Neutrophil (primary cell): ENCODE data around the gene SF3B6.
A peak's percentile ranks its signal among the peaks of the same experiment; 100 is the strongest.

Experiments
- H3K27ac ChIP-seq: fragments of 200-600 bp; sonication (generic); 2 replicates; pipeline ENCODE4 v1.5.1; 2016; ENCODE audit warnings: mild to moderate bottlenecking, moderate library complexity
- H3K27me3 ChIP-seq: fragments of 200-600 bp; sonication (generic); 2 replicates; pipeline ENCODE4 v1.6.0; 2016; ENCODE audit warnings: mild to moderate bottlenecking
- H3K36me3 ChIP-seq: fragments of 200-600 bp; sonication (generic); 2 replicates; pipeline ENCODE4 v1.5.1; 2017
- H3K4me1 ChIP-seq, 2 experiments: fragments of 200-600 bp in 1 of 2; sonication (generic) in 1 of 2; 1 replicate in 1 of 2; 2 replicates in 1 of 2; pipeline versions ENCODE4 v1.5.1 to v1.6.1; 2013 to 2016; ENCODE audit warnings: low read depth in 1 of 2, low read length in 1 of 2, mild to moderate bottlenecking in 1 of 2, moderate library complexity in 1 of 2; ENCODE audit not compliant: control insufficient read depth in 1 of 2, insufficient read depth in 1 of 2
- H3K4me3 ChIP-seq, 2 experiments: fragments of 200-600 bp in 1 of 2; sonication (generic) in 1 of 2; 1 replicate in 1 of 2; 2 replicates in 1 of 2; pipeline ENCODE4 v1.5.1; 2013 to 2016; ENCODE audit warnings: low read depth in 1 of 2, low read length in 1 of 2, mild to moderate bottlenecking in 1 of 2, moderate library complexity in 1 of 2
- H3K9me3 ChIP-seq: fragments of 200-600 bp; sonication (generic); 2 replicates; pipeline ENCODE4 v1.5.1; 2016
- TF ChIP-seq, protein P1 (sequence below): fragments of 200-600 bp; sonication (generic); IDR thresholded peaks from 2 replicates; pipeline ENCODE4 v1.5.1; 2016; ENCODE audit warnings: antibody characterized with exemption

SF3B6 gene

DNA sequence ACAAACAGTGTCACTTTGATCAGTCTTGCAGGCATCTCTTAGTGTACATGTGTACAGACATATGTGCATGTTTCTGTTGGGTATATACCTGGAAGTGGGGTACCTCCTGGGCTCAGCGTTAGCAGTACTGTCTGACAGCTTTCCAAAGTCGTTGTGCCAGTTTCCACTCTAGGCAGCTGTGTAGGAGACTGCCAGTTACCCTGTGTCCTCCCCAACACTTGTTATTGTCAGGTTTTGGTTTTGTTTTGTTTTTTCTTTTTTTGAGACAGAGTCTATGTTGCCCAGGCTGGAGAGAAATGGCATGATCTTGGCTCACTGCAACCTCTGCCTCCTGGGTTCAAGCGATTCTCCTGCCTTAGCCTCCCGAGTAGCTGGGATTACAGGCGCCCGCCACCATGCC is 20.4 kb downstream of the SF3B6 start:
- peaks cover 23% of the 10 kb centered on the region for H3K27me3 ChIP-seq
- no peak overlapping the region for H3K4me3 ChIP-seq
- H3K9me3 ChIP-seq: no peaks in the 10 kb centered on the region
- TF ChIP-seq, protein P1, sequence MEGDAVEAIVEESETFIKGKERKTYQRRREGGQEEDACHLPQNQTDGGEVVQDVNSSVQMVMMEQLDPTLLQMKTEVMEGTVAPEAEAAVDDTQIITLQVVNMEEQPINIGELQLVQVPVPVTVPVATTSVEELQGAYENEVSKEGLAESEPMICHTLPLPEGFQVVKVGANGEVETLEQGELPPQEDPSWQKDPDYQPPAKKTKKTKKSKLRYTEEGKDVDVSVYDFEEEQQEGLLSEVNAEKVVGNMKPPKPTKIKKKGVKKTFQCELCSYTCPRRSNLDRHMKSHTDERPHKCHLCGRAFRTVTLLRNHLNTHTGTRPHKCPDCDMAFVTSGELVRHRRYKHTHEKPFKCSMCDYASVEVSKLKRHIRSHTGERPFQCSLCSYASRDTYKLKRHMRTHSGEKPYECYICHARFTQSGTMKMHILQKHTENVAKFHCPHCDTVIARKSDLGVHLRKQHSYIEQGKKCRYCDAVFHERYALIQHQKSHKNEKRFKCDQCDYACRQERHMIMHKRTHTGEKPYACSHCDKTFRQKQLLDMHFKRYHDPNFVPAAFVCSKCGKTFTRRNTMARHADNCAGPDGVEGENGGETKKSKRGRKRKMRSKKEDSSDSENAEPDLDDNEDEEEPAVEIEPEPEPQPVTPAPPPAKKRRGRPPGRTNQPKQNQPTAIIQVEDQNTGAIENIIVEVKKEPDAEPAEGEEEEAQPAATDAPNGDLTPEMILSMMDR: no peak
- H3K4me1 ChIP-seq: peaks cover 4 to 5% of the 10 kb centered on the region in 2 experiments
- no peak overlapping the region for H3K27ac ChIP-seq
- no peaks in the 10 kb centered on the region for H3K36me3 ChIP-seq

DNA sequence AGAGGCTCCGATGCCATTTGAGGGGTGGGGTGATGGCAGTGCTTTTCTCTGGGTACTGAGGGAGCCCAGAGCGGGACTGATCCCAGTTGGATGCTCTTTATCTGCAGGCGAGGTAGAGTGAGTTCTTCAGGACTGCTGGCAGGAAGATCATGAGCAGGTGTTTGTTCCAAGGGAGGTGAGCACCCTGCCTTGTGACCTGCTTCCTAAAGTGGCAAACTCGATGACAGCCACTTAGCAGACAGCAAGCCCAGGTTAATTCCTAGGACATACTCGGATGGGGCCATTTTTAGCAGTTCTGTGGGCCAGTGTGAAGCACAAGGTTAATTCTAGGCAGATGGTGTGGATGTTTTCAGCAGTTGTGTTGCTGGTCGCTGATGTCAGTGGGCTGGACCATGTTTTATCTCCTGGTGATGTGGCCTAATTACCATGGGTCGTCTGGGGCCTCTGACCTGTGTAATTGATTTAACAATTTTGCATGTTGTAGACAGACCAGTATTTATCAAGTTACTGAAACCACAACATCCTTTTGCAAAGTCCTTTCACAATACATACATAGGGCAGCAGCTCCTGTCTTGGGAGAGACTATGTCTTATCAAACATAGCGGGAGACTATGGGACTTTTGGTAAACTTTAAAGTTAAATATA is 21.6 kb downstream of the SF3B6 start:
- H3K4me3 ChIP-seq: no peak overlapping the region
- peaks cover 7 to 10% of the 10 kb centered on the region in 2 experiments for H3K4me1 ChIP-seq
- no peak overlapping the region for H3K27ac ChIP-seq
- peaks cover 36% of the 10 kb centered on the region for H3K27me3 ChIP-seq
- no peaks in the 10 kb centered on the region for H3K9me3 ChIP-seq
- TF ChIP-seq, protein P1: no peak
- no peaks in the 10 kb centered on the region for H3K36me3 ChIP-seq

DNA sequence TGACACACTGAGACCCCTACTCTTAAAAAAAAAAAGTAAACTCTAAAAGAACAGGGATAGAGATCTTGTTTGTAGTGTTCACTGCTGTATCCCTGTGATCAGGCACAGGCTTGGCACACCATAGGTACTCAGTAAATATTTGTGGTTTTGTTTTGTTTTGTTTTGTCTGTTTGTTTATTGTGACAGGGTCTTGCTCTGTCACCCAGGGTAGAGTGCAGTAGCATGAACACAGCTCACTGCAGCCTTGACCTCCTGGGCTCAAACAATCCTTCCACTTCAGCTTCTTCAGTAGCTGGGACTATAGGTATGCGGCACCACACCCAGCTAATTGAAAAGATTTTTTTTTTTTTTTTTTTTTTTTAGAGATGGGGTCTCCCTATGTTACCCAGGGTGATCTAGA is 23.2 kb downstream of the SF3B6 start:
- Histone ChIP-seq H3K36me3 (no peaks in the 10 kb centered on the region), H3K27ac (no peak overlapping the region), H3K4me3 (no peak overlapping the region), H3K27me3 (peaks cover 51% of the 10 kb centered on the region), H3K4me1 (peaks cover 16 to 18% of the 10 kb centered on the region in 2 experiments), H3K9me3 (no peaks in the 10 kb centered on the region)
- TF ChIP-seq, protein P1: no peak

DNA sequence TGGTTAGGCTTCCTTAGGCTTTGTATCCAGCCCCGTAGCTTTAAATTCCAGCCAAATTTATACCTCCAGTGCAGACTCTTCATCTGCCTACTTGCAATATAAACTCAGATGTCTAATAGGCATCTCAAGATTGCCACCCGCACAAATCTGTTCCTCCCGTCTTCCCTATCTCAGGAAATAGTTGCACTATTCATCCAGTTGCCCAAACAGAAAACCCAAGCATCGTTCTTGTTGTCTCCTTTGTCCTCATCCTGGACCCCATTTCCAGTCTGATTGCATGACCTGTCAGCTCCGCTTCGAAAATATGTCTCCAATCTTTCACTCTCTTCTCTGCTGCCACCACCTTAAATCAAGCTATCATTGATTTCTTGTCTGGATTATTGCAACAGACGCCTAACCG is 24.3 kb downstream of the SF3B6 start:
- TF ChIP-seq, protein P1: no peak

DNA sequence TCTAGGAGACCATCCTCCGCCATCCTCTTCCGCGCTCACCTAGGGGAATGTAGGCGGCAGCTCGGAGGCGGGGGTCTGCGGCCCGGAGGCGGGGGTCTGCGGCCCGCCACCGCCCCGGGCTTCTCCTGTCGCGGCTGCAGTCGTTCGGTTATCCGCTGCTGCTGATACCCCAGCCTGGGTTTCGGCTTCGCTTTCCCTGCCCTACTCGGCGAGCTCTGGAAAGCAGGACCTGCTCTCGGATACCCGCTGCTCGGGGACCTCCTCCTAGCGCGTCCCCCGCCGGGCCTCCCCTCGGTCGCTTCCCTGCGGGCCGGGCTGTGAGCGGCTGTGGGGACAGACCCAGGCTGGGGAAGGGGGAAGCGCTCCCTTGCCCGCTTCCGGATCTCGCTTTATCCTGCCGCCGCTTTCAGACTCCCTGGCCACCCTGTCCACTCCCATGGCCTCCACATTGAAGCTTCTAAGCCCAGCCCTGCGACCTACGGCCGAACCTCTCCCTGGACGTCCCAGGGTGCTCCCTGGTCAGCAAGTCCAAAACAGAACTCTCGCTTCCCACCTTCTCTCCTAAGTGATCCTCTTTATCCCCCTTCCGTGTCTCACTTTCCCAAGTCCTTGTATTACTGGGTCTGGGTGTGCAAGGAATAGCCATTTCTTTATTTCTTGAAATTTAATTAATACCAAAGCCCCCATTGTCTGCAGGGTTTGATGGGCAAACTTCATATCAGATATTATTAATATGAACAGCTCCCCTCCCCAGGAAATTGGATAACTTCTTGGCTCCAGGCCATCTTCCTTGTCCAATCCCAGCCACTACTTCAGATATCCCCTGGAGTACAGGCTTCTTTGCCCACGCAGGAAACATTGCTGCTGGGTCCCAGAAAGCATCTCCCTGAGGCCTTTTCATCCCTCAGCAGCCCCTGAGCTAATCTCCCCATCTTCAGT is 25.8 kb downstream of the SF3B6 start:
- Histone ChIP-seq H3K36me3 (no peaks in the 10 kb centered on the region), H3K4me3 (peak overlapping the region; percentile 29 to 53), H3K9me3 (no peaks in the 10 kb centered on the region), H3K27ac (no peak overlapping the region), H3K4me1 (peaks cover 29 to 31% of the 10 kb centered on the region in 2 experiments), H3K27me3 (peaks cover 69% of the 10 kb centered on the region)
- TF ChIP-seq, protein P1: no peak

More for the DNA sequence above, 24.3 kb downstream of the SF3B6 start:
- H3K4me3 ChIP-seq: no peak overlapping the region
- H3K9me3 ChIP-seq: no peaks in the 10 kb centered on the region
- H3K4me1 ChIP-seq: peaks cover 26 to 27% of the 10 kb centered on the region in 2 experiments
- H3K36me3 ChIP-seq: no peaks in the 10 kb centered on the region
- no peak overlapping the region for H3K27ac ChIP-seq
- H3K27me3 ChIP-seq: peaks cover 62% of the 10 kb centered on the region
